PFSK-1 (cell line): ENCODE data around the gene MRPS26.

Source experiments
- SIN3A ChIP-seq: IDR thresholded peaks from 2 replicates; pipeline ENCODE4 v1.6.1; 2012; ENCODE audit warnings: mild to moderate bottlenecking, low read length, moderate library complexity, borderline replicate concordance; ENCODE audit not compliant: insufficient read depth
- TF ChIP-seq, protein P1 (sequence below), 2 experiments: IDR thresholded peaks; 2 replicates each; pipeline versions ENCODE4 v1.6.1 to v1.8.0; 2011 to 2012; ENCODE audit warnings: low read depth in 2 of 2, low read length in 2 of 2, control low read depth in 1 of 2, inconsistent platforms in 1 of 2, mild to moderate bottlenecking in 1 of 2, moderate library complexity in 1 of 2; ENCODE audit not compliant: insufficient read depth in 1 of 2

DNA sequence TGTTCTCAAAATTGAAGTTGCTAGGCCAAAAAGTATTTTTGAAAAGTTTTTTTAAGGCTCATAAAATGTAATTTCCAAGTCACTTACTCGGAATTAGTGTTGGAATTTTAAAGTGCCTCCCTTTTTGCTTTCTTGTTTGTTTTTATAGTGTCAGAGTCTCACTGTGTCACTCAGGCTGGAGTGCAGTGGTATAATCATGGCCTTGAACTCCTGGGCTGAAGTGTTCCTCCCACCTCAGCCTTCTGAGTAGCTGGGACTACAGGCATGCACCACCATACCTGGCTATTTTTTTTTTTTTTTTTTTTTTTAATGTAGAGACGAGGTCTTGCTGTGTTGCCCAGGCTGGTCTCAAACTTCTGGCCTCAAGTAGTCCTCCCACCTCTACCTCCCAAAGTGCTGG is 42.4 kb upstream of the MRPS26 start:
- TF ChIP-seq SIN3A: no peak
- TF ChIP-seq, protein P1, sequence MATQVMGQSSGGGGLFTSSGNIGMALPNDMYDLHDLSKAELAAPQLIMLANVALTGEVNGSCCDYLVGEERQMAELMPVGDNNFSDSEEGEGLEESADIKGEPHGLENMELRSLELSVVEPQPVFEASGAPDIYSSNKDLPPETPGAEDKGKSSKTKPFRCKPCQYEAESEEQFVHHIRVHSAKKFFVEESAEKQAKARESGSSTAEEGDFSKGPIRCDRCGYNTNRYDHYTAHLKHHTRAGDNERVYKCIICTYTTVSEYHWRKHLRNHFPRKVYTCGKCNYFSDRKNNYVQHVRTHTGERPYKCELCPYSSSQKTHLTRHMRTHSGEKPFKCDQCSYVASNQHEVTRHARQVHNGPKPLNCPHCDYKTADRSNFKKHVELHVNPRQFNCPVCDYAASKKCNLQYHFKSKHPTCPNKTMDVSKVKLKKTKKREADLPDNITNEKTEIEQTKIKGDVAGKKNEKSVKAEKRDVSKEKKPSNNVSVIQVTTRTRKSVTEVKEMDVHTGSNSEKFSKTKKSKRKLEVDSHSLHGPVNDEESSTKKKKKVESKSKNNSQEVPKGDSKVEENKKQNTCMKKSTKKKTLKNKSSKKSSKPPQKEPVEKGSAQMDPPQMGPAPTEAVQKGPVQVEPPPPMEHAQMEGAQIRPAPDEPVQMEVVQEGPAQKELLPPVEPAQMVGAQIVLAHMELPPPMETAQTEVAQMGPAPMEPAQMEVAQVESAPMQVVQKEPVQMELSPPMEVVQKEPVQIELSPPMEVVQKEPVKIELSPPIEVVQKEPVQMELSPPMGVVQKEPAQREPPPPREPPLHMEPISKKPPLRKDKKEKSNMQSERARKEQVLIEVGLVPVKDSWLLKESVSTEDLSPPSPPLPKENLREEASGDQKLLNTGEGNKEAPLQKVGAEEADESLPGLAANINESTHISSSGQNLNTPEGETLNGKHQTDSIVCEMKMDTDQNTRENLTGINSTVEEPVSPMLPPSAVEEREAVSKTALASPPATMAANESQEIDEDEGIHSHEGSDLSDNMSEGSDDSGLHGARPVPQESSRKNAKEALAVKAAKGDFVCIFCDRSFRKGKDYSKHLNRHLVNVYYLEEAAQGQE (IDR thresholded peaks at IDR 0.05; ENCODE audit: insufficient read depth in 1 of 2, low read depth in 2 of 2, low read length in 2 of 2): no peak
